GM12864 (cell line): ENCODE measurements around the gene FOXN3.

Experiments used
- DNase-seq: peaks from one replicate; pipeline ENCODE4 v3.0.0-alpha.2; 2011; ENCODE audit warnings: low read depth
- H3K4me3 ChIP-seq: 2 replicates; pipeline ENCODE4 v1.5.1; 2011; ENCODE audit warnings: mild to moderate bottlenecking, low read depth, low read length, control low read depth
- TF ChIP-seq, protein P1 (sequence below): IDR thresholded peaks from 2 replicates; pipeline ENCODE4 v1.5.1; 2011; ENCODE audit warnings: low read depth, mild to moderate bottlenecking, moderate library complexity, low read length, control low read depth, inconsistent platforms; ENCODE audit errors: missing control alignments

FOXN3 gene

DNA sequence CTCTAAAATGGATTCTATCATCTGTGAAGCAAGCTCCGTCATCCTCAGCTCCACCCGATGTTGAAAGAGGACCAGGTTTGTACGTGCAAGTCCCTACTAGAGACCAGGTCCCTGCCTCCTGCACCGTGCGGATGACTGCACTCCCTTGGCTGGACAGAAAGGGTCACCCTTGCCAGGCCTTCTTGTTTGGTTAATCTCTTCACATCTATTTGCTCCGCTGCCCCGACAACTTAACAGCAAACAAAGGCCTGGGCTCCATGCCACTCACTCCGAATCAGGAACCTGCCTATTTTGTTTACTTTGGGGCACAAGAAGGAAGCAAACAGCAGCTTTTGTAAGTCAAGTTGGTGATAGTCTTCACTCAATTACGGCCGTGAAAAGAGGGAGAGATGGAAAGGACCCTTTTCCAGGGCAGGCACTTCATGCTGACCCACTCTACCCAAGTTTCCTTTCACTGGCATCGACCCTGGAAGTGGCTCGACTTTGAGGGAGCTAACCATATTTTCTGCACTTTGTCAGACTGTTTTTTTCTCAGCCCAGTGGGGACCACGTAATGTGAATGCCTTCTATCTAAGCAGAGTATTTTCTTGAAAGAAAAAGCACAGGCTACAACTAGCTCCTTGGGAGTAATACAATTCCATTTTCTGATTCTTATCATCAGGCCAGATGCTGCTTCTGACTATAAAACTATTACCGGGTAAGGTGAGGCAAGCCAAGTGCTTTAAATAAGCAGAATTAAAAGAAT is 202.6 kb downstream of the FOXN3 start:
- no peak overlapping the region for H3K4me3 ChIP-seq
- no peak for DNase-seq
- TF ChIP-seq, protein P1, sequence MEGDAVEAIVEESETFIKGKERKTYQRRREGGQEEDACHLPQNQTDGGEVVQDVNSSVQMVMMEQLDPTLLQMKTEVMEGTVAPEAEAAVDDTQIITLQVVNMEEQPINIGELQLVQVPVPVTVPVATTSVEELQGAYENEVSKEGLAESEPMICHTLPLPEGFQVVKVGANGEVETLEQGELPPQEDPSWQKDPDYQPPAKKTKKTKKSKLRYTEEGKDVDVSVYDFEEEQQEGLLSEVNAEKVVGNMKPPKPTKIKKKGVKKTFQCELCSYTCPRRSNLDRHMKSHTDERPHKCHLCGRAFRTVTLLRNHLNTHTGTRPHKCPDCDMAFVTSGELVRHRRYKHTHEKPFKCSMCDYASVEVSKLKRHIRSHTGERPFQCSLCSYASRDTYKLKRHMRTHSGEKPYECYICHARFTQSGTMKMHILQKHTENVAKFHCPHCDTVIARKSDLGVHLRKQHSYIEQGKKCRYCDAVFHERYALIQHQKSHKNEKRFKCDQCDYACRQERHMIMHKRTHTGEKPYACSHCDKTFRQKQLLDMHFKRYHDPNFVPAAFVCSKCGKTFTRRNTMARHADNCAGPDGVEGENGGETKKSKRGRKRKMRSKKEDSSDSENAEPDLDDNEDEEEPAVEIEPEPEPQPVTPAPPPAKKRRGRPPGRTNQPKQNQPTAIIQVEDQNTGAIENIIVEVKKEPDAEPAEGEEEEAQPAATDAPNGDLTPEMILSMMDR, result no peak

GRCh38 chr14:89212386-89213235 is 204.4 kb downstream of the FOXN3 start:
- TF ChIP-seq, protein P1, result no peak
- DNase-seq, result no peak
- no peak overlapping the region for H3K4me3 ChIP-seq

- H3K4me3 ChIP-seq, result no peak overlapping the region
- no peak for DNase-seq
- TF ChIP-seq, protein P1, result no peak
Observed at GRCh38 chr14:89209558-89209957, 207.5 kb downstream of the FOXN3 start.

DNA sequence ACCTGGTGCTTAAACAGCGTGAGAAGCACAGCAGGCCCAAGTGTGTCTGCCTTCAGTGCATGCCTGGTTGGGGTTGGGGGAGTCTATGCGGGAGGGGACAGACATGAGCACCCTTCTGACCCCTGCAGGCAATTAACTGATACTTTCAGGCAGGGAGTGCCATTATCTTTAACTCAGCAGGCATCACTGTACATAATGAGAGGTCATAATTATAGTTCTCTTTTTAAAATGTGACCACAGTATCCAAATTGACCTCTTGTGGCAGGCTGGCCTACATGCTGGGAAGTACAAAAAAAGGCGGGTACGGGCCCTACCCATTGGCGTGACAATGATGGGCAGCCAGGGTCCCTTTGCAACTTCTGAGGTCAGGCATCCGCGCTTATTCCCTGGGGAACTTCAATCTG is 209.1 kb downstream of the FOXN3 start:
- TF ChIP-seq, protein P1, result no peak
- no peak for DNase-seq
- no peak overlapping the region for H3K4me3 ChIP-seq

DNA sequence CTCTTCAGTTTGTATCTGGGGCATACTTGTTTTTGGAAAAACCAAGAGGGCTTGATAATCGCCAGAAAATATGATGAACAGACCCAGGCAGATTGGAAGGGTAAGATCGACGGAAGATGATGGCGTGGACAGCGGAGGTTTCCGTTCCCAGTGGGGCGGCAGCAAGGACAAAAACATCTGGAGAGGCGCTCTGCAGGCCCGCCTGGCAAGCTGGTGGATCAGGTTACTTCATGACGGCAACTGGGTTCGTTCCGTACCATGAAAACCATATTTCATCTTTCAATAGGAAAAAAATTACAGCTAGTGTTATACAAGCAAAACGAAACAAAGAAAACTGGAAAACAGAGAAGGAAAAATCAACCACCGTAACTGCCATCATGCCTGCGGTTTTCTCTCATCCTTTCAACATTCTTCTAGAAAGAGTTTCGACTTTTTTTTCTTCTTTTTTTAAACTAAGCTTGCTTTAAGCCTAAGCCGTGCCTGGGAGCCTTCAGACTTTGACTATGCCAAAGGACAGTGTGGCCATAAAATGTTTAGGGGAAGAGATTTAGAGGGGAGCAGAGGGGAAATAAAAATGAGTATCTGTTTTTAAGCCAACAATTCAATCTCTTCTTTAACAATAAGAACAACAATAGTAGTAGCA is 210.5 kb downstream of the FOXN3 start:
- no peak for DNase-seq
- TF ChIP-seq, protein P1, result no peak
- no peak overlapping the region for H3K4me3 ChIP-seq

DNA sequence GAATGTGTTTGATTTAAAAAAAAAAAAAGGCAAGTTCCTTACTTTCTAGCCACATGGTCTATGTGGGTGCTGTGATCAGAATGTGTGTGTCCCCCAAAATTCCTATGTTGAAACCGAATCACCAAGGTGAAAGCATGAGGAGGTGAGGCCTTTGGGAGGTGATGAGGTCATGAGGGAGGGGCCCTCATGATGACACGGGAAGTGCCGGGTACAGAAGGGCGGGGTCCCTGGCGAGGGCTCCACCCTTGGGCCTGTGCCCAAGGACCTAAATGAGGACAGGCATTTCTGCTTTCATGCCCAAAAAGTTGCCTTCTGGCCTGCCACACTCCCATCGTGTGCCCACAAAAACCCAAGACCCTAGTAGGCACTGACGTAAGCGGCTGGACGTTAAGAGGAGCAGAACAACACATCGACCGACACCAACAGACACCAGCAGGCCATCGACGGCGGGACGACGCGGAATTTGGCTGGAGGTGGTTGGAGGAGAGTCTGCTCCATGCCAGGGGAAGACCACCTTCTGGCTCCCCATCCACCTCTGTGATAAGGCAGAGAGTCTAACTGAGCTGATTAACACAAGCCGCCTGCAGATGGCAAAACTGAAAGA is 211.8 kb downstream of the FOXN3 start:
- TF ChIP-seq, protein P1, result no peak
- no peak overlapping the region for H3K4me3 ChIP-seq
- no peak for DNase-seq
